Rectal smooth muscle tissue (tissue), 1 donor: ENCODE measurements around the gene KCNT1.

Source experiments
- H3K27ac ChIP-seq: one replicate; pipeline ENCODE4 v1.7.0; 2013; ENCODE audit warnings: low read depth, low read length, inconsistent platforms
- H3K27me3 ChIP-seq: one replicate; pipeline ENCODE4 v1.7.0; 2013; ENCODE audit warnings: low read length; ENCODE audit not compliant: control insufficient read depth, insufficient read depth
- H3K36me3 ChIP-seq: one replicate; pipeline ENCODE4 v1.7.0; 2013; ENCODE audit warnings: low read length; ENCODE audit not compliant: control insufficient read depth, insufficient read depth
- H3K4me1 ChIP-seq: one replicate; pipeline ENCODE4 v1.7.0; 2013; ENCODE audit warnings: low read length; ENCODE audit not compliant: control insufficient read depth, insufficient read depth
- H3K4me3 ChIP-seq: one replicate; pipeline ENCODE4 v1.7.0; 2013; ENCODE audit warnings: low read length
- H3K9ac ChIP-seq: one replicate; pipeline ENCODE4 v1.7.0; 2013; ENCODE audit warnings: low read length

The KCNT1 gene

GRCh38 chr9:135701959-135702721, at the start of gene KCNT1:
Gene KCNT1, plus strand, starts transcription at chr9:135702185. Its CDS starts 74 bp downstream, at chr9:135702259.
- Histone ChIP-seq H3K4me3 (peak within 1 kb of the TSS; percentile 15), H3K27me3 (peaks cover 18% of the 10 kb centered on the region), H3K36me3 (no peaks in the 10 kb centered on the region), H3K27ac (no peak within 1 kb of the TSS), H3K9ac (no peak within 1 kb of the TSS), H3K4me1 (no peaks in the 10 kb centered on the region)

DNA sequence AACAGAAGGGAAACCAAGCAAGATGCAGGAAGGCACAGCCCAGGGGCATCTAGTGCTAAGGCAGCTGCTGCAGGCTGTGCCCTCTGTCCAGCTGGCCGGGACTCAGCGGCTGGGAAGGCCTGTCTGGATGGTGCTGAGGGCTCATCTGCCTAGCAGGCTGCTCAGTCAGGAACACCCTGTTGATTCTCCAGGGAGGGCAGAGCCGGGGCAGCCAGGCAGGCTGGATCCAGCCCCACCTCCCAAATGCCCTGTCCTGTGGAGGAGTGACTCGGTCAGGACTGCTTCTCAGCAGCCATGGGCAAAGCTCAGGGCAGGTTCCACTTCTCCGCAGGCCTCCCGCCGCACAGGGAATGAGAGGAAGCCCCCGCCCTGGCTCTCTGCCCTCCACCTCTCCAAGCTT, 46.7 kb upstream of the KCNT1 start:
- no peak overlapping the region for H3K27ac ChIP-seq
- no peak overlapping the region for H3K9ac ChIP-seq
- no peaks in the 10 kb centered on the region for H3K4me1 ChIP-seq
- H3K27me3 ChIP-seq = no peaks in the 10 kb centered on the region
- H3K4me3 ChIP-seq = no peak overlapping the region
- H3K36me3 ChIP-seq = no peaks in the 10 kb centered on the region

DNA sequence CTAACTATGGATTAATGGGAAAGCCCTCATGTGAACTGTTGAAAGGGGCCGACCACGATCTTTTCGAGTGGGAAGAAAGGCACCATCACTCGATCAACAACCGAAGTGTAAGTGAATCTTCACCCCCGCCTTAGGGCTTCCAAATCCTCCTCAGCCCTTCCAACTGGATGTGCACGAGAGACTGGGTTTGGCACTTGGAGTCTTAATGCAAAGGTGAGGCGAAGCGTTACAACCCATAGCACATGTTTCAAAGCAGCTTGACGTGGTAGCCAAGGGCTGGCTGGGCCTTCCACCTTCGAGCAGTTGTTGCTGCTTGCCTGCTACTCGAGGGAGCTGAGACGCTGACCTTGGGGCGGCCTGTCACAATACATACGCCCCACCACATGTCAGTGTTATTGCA, 44.6 kb upstream of the KCNT1 start:
- Histone ChIP-seq H3K27me3 (no peaks in the 10 kb centered on the region), H3K27ac (no peak overlapping the region), H3K36me3 (no peaks in the 10 kb centered on the region), H3K4me3 (no peak overlapping the region), H3K4me1 (no peaks in the 10 kb centered on the region), H3K9ac (no peak overlapping the region)

DNA sequence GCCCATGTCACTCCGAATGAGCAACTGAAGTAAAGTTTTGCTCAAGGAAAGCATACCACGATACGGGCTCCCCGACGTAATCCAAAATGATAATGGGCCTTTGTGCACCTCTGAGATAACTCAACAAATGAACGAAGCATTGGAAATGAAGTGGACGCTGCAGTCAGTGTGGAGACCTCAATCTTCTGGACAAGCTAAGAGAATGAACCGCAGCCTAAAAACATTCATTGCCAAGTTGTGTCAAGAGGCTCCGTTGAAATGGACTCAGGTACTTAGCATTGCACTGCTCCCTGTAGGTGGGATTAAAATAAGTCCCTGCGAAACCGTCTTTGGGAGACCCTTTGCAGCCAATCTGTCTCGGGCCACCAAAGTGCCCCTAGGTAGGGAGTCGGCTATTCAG, 42.7 kb upstream of the KCNT1 start:
- H3K9ac ChIP-seq = no peak overlapping the region
- H3K27me3 ChIP-seq = no peaks in the 10 kb centered on the region

DNA sequence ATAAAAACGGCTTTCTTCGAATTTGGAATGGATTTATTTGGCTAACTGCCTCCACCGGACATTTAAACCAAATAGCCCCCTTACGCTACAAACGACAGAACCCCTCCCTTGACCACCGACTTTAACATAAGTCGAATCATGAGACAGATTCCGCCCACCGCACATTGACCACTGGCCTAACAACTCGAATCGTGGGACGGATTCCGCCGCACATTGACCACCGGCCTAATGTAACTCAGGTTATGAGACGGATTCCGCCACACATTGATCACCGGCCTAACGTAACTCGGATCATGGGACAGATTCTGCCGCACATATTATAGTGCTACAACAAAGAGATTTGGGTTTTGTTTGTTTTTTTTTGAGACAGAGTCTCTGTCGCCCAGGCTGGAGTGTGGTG, 41.6 kb upstream of the KCNT1 start:
- Histone ChIP-seq H3K4me3 (no peak overlapping the region), H3K27me3 (no peaks in the 10 kb centered on the region), H3K4me1 (no peaks in the 10 kb centered on the region), H3K36me3 (no peaks in the 10 kb centered on the region), H3K9ac (no peak overlapping the region), H3K27ac (no peak overlapping the region)

More for the DNA sequence above, 42.7 kb upstream of the KCNT1 start:
- Histone ChIP-seq H3K4me1 (no peaks in the 10 kb centered on the region), H3K4me3 (no peak overlapping the region), H3K36me3 (no peaks in the 10 kb centered on the region), H3K27ac (no peak overlapping the region)

- no peaks in the 10 kb centered on the region for H3K4me1 ChIP-seq
- no peak overlapping the region for H3K9ac ChIP-seq
- H3K27ac ChIP-seq = no peak overlapping the region
- H3K36me3 ChIP-seq = no peaks in the 10 kb centered on the region
- H3K27me3 ChIP-seq = no peaks in the 10 kb centered on the region
- H3K4me3 ChIP-seq = no peak overlapping the region
Observed at GRCh38 chr9:135661816-135662560, 40.0 kb upstream of the KCNT1 start.

GRCh38 chr9:135662758-135663450, 39.1 kb upstream of the KCNT1 start, which contains the start of gene LCN9:
Gene LCN9, plus strand, starts transcription at chr9:135663309. Its CDS starts 13 bp downstream, at chr9:135663322.
- Histone ChIP-seq H3K36me3 (no peaks in the 10 kb centered on the region), H3K9ac (no peak within 1 kb of the TSS), H3K4me3 (no peak within 1 kb of the TSS), H3K27me3 (no peaks in the 10 kb centered on the region), H3K4me1 (no peaks in the 10 kb centered on the region), H3K27ac (no peak within 1 kb of the TSS)

DNA sequence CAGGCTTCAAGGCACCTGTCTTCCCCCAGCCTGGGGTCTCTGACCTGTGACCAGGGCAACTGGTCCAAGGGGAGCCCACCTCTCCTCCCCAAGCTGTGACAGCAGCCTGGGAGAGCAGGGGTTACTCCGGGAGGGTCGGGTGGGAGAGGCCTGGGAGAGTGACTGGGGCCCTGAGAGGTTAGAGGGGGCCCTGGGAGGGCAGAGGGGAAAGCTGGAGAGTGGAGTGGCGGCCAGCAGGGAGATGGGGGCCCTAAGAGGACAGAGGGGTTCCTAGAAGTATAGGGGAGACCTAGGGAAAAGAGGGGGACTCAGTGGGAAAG, 38.6 kb upstream of the KCNT1 start:
- Histone ChIP-seq H3K27me3 (no peaks in the 10 kb centered on the region), H3K27ac (no peak overlapping the region), H3K9ac (no peak overlapping the region), H3K4me3 (no peak overlapping the region), H3K36me3 (no peaks in the 10 kb centered on the region), H3K4me1 (no peaks in the 10 kb centered on the region)

- H3K27me3 ChIP-seq = no peaks in the 10 kb centered on the region
- H3K9ac ChIP-seq = no peak overlapping the region
Observed at GRCh38 chr9:135663857-135664256, 38.1 kb upstream of the KCNT1 start.

GRCh38 chr9:135664266-135664665, 37.7 kb upstream of the KCNT1 start:
- no peaks in the 10 kb centered on the region for H3K36me3 ChIP-seq
- H3K27me3 ChIP-seq = no peaks in the 10 kb centered on the region

More at GRCh38 chr9:135663857-135664256, 38.1 kb upstream of the KCNT1 start:
- H3K4me1 ChIP-seq = no peaks in the 10 kb centered on the region
- no peak overlapping the region for H3K4me3 ChIP-seq
- no peaks in the 10 kb centered on the region for H3K36me3 ChIP-seq
- H3K27ac ChIP-seq = no peak overlapping the region

GRCh38 chr9:135664801-135665794, 36.9 kb upstream of the KCNT1 start:
- H3K4me1 ChIP-seq = no peaks in the 10 kb centered on the region
- H3K4me3 ChIP-seq = no peak overlapping the region
- no peak overlapping the region for H3K9ac ChIP-seq
- H3K27ac ChIP-seq = no peak overlapping the region
- no peaks in the 10 kb centered on the region for H3K27me3 ChIP-seq
- H3K36me3 ChIP-seq = no peaks in the 10 kb centered on the region

More at GRCh38 chr9:135664266-135664665, 37.7 kb upstream of the KCNT1 start:
- H3K9ac ChIP-seq = no peak overlapping the region
- H3K4me3 ChIP-seq = no peak overlapping the region
- H3K27ac ChIP-seq = no peak overlapping the region
- no peaks in the 10 kb centered on the region for H3K4me1 ChIP-seq
